ENCODE measurements around the gene SMYD2.

DNA sequence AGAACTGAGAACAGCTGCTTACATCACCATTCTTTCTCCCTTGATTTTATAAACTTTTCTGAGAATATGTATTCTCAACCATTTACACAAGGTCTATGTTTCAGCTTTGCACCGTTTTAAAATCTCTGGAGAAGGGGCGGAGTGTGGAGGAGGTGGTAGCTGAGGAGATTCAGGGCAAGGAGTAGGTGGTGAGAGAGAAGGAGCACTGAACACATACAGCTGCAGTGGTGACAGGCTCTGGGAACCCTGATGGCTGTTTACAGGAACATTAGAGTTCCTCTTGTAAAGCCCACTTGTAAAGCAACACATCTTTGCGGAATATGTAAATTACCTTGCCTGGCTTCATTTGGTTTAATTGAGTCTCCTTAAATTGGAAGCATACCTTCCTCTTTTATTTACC lies 89.7 kb downstream of the SMYD2 start:
- TF ChIP-seq POLR2AphosphoS5 (IDR thresholded peaks at IDR 0.05; ENCODE audit: low read depth, low read length) (no peak), POLR2A (IDR thresholded peaks at IDR 0.05; ENCODE audit: low read depth, low read length) (no peak), TAF1 (IDR thresholded peaks at IDR 0.05; ENCODE audit: borderline replicate concordance, low read depth, low read length) (no peak)
